GM04503 (cell line): ENCODE measurements around the gene WDR93.

ENCODE experiments used
- DNase-seq: peaks from one replicate; pipeline ENCODE4 v3.0.0-alpha.2; 2012; ENCODE audit warnings: low read depth

WDR93 gene

GRCh38 chr15:89792106-89792805 lies 101.6 kb downstream of the WDR93 start:
- DNase-seq, result no peak
